ENCODE measurements around the gene NAA15. TPM values are rescaled to one million over a fixed set of nuclear protein-coding genes. Genes with fewer than 3 reads are reported as not detected.
"Not testable (repeated sequence)": the region's sequence is repeated elsewhere in the genome, so short reads cannot be mapped to it uniquely, and the experiment has no call there.

NAA15 gene
- total and polyA plus RNA-seq, 3 donors from 2014 or later, result 16.8 to 35.4 (median 33.9) TPM

DNA sequence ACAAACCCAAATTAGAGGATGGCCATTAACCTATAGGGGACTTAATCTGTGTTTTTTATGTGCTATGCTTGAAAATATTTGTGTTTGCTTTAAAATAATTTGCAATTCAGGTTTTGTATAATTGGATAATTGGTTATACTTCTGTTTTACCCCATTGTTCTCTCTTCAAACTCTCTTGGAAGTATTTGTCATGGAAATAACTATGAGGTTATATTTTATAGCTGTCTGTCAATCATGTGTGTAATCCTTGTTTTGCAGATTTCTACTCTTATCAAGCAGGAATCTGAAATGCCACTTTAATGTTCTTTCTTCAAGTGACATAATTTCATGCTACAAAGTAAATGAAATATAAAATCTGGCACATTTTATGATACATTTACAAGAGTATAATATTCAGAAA lies 16.3 kb downstream of the NAA15 start:
- intact Hi-C loops (cut with DNase I; ENCODE audit: low total_unique reads), result no loop called here
- peaks cover 33% of the 10 kb centered on the region for H3K4me1 ChIP-seq
- H3K27ac ChIP-seq, result no peak overlapping the region
- H3K9me3 ChIP-seq, result no peaks in the 10 kb centered on the region
- no peaks in the 10 kb centered on the region for H3K27me3 ChIP-seq
- H3K36me3 ChIP-seq (ENCODE audit: low read depth, missing control alignments), result no peaks in the 10 kb centered on the region
- no peak overlapping the region for H3K4me3 ChIP-seq
- DNase-seq, result no peak
- TF ChIP-seq CTCF (IDR thresholded peaks at IDR 0.05), result no peak
- TF ChIP-seq POLR2A (IDR thresholded peaks at IDR 0.05), result no peak

GRCh38 chr4:139319571-139319970 lies 18.3 kb downstream of the NAA15 start:
- Histone ChIP-seq H3K9me3 (no peaks in the 10 kb centered on the region), H3K4me3 (no peak overlapping the region), H3K27me3 (no peaks in the 10 kb centered on the region), H3K36me3 (ENCODE audit: low read depth, missing control alignments) (no peaks in the 10 kb centered on the region), H3K4me1 (peaks cover 39% of the 10 kb centered on the region), H3K27ac (no peak overlapping the region)
- intact Hi-C loops (cut with DNase I; ENCODE audit: low total_unique reads), result no loop called here
- no peak for DNase-seq
- no peak for TF ChIP-seq CTCF (IDR thresholded peaks at IDR 0.05)
- TF ChIP-seq POLR2A (IDR thresholded peaks at IDR 0.05), result no peak
- 62 to 89% methylated on average over 1 of the region's 1 CpG for WGBS, 2 donors

DNA sequence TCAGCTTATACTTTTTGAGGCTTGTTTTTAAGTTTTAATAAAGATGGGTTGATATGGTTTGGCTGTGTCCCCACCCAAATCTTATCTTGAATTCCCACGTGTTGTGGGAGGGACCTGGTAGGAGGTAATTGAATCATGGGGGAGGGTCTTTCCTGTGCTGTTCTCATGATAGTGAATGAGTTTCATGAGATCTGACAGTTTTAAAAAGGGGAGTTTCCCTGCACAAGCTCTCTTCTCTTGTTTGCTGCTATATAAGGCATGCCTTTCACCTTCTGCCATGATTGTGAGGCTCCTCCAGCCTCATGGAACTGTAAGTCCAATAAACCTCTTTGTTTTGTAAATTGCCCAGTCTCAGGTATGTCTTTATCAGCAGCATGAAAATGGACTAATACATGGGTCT lies 20.8 kb downstream of the NAA15 start:
- DNase-seq; H3K27me3 ChIP-seq; H3K4me3 ChIP-seq; H3K36me3 ChIP-seq (ENCODE audit: low read depth, missing control alignments); intact Hi-C loops (cut with DNase I; ENCODE audit: low total_unique reads); H3K27ac ChIP-seq; H3K9me3 ChIP-seq: not testable (repeated sequence)
- 27 to 40% methylated on average over 1 of the region's 1 CpG for WGBS, 2 donors
- peaks cover 48% of the 10 kb centered on the region for H3K4me1 ChIP-seq

DNA sequence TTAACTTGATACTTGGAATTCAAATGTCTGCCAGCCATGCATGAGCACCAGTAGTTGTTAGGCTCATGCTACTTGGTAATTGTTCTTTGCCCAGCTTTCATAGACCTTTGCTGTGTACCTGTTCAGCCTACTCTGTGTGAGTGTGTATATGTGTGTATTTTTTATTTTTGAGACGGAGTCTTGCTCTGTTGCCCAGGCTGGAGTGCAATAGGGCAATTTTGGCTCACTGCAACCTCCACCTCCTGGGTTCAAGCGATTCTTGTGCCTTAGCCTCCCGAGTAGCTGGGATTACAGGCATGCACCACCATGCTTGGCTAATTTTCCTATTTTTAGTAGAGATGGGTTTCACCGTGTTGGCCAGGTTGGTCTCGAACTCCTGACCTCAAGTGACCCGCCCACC lies 21.2 kb downstream of the NAA15 start:
- H3K27me3 ChIP-seq; H3K36me3 ChIP-seq (ENCODE audit: low read depth, missing control alignments); H3K27ac ChIP-seq; H3K9me3 ChIP-seq; DNase-seq; intact Hi-C loops (cut with DNase I; ENCODE audit: low total_unique reads); H3K4me3 ChIP-seq: not testable (repeated sequence)
- H3K4me1 ChIP-seq, result peaks cover 48% of the 10 kb centered on the region
- 94 to 95% methylated on average over 6 of the region's 6 CpGs for WGBS, 2 donors

DNA sequence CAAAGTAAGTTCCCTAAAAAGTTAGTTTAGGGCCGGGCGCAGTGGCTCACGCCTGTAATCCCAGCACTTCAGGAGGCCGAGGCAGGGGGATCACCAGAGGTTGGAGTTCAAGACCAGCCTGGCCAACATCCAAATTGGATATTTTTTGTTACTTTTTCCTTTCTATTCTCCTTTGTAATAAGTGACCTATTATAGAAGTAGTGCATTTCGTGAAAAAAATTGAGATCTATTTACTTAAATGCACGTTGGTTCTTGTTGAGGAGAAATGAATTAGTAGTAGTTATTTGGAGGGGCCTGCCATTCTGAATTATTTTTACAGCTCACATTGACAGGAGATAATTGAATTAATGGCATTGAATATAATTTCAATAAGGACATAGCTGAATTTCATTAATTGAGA lies 23.3 kb downstream of the NAA15 start:
- TF ChIP-seq POLR2A (IDR thresholded peaks at IDR 0.05) (no peak), CTCF (IDR thresholded peaks at IDR 0.05) (no peak)
- no peak overlapping the region for H3K4me3 ChIP-seq
- intact Hi-C loops (cut with DNase I; ENCODE audit: low total_unique reads), result no loop called here
- H3K36me3 ChIP-seq (ENCODE audit: low read depth, missing control alignments), result no peaks in the 10 kb centered on the region
- H3K27ac ChIP-seq, result peak overlapping the region in 1 of 2 donors; percentile 11
- no peaks in the 10 kb centered on the region for H3K27me3 ChIP-seq
- H3K4me1 ChIP-seq, result peaks cover 48% of the 10 kb centered on the region
- WGBS, 2 donors, result 64 to 74% methylated on average over 6 of the region's 6 CpGs
- H3K9me3 ChIP-seq, result no peaks in the 10 kb centered on the region
- DNase-seq, result no peak

DNA sequence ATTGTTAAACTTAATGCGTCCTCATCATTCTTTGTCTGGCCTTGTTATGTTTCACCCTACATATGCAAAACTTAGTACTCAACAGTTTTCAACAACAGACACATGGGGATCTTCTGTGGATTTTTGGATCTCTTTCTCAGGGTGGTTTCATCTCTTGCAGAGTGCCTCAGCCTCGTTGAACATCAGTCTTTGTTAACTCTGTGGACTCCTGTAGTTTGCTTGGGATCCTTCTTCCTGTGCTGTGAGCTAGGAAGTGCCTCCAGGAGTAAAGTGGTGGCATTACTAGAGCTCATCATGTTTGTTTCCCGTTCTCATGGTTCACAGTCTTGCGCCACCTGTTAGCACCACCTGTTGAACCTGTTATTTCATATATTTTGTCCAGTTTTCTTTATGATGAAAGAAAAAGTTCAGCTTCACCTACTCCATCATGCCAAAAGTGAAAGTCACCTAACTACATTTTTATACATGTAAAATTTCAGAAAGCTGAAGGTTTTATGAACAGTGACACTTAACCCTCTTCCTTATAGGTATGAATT lies 28.4 kb downstream of the NAA15 start:
- intact Hi-C loops (cut with DNase I; ENCODE audit: low total_unique reads), result no loop called here
- Histone ChIP-seq H3K9me3 (no peaks in the 10 kb centered on the region), H3K27me3 (no peaks in the 10 kb centered on the region), H3K4me3 (no peak overlapping the region), H3K4me1 (peaks cover 18% of the 10 kb centered on the region), H3K36me3 (ENCODE audit: low read depth, missing control alignments) (no peaks in the 10 kb centered on the region), H3K27ac (peak overlapping the region in 1 of 2 donors; percentile 7)
- 85 to 87% methylated on average over 4 of the region's 4 CpGs for WGBS, 2 donors
- DNase-seq, result no peak
- TF ChIP-seq CTCF (IDR thresholded peaks at IDR 0.05) (no peak), POLR2A (IDR thresholded peaks at IDR 0.05) (no peak)
